SK-N-SH treated with all-trans-retinoic acid at 6 μM for 48 hours (cell line): ENCODE results near the gene RASL11B.

Source experiments
- ATAC-seq: fragments of 200-7000 bp; cut with Tn5 transposase; 3 replicates; pipeline ENCODE4 v1.9.1; 2020; ENCODE audit warnings: mild to moderate bottlenecking, moderate library complexity
- ARNTL ChIP-seq: fragments of 450-650 bp; formaldehyde crosslinking; IDR thresholded peaks from 2 replicates; pipeline ENCODE4 v1.5.0; 2020; ENCODE audit warnings: low read depth, mild to moderate bottlenecking, moderate library complexity, borderline replicate concordance
- BACH2 ChIP-seq: fragments of 250-450 bp; sonication (Bioruptor Pico); IDR thresholded peaks from 2 replicates; pipeline ENCODE4 v1.9.0; 2021; ENCODE audit warnings: mild to moderate bottlenecking, borderline replicate concordance
- CSDC2 ChIP-seq: fragments of 250-450 bp; sonication (Bioruptor Pico); IDR thresholded peaks from 2 replicates; pipeline ENCODE4 v1.5.0; 2020; ENCODE audit warnings: mild to moderate bottlenecking, moderate library complexity
- CSRNP3 ChIP-seq: fragments of 250-450 bp; sonication (Bioruptor Pico); IDR thresholded peaks from 2 replicates; pipeline ENCODE4 v1.5.1; 2021; ENCODE audit warnings: mild to moderate bottlenecking, moderate library complexity
- ESRRG ChIP-seq: fragments of 250-450 bp; sonication (Bioruptor Pico); IDR thresholded peaks from 2 replicates; pipeline ENCODE4 v1.6.1; 2021; ENCODE audit warnings: mild to moderate bottlenecking
- GLIS3 ChIP-seq: fragments of 250-450 bp; sonication (Bioruptor Pico); IDR thresholded peaks from 2 replicates; pipeline ENCODE4 v1.5.0; 2020; ENCODE audit warnings: mild to moderate bottlenecking, moderate library complexity
- ISL1 ChIP-seq: fragments of 250-450 bp; sonication (Bioruptor Pico); IDR thresholded peaks from 2 replicates; pipeline ENCODE4 v2.1.2; 2022; ENCODE audit warnings: mild to moderate bottlenecking, moderate library complexity
- POU6F1 ChIP-seq: fragments of 250-450 bp; sonication (Bioruptor Pico); IDR thresholded peaks from 2 replicates; pipeline ENCODE4 v1.8.0; 2021; ENCODE audit warnings: low read depth, mild to moderate bottlenecking, moderate library complexity, borderline replicate concordance
- PPARA ChIP-seq: fragments of 250-450 bp; sonication (Bioruptor Pico); IDR thresholded peaks from 2 replicates; pipeline ENCODE4 v1.5.0; 2020; ENCODE audit warnings: mild to moderate bottlenecking, borderline replicate concordance
- RARB ChIP-seq: fragments of 250-450 bp; sonication (Bioruptor Pico); IDR thresholded peaks from 2 replicates; pipeline ENCODE4 v1.8.0; 2021; ENCODE audit warnings: mild to moderate bottlenecking, moderate library complexity
- SNAI2 ChIP-seq: fragments of 250-450 bp; sonication (Bioruptor Pico); IDR thresholded peaks from 2 replicates; pipeline ENCODE4 v1.5.0; 2020; ENCODE audit warnings: mild to moderate bottlenecking, moderate library complexity
- TCF4 ChIP-seq: fragments of 250-450 bp; sonication (Bioruptor Pico); IDR thresholded peaks from 2 replicates; pipeline ENCODE4 v1.8.0; 2021; ENCODE audit warnings: mild to moderate bottlenecking, moderate library complexity, borderline replicate concordance
- TOX ChIP-seq: fragments of 250-450 bp; sonication (Bioruptor Pico); IDR thresholded peaks from 2 replicates; pipeline ENCODE4 v1.8.0; 2021; ENCODE audit warnings: mild to moderate bottlenecking, moderate library complexity, borderline replicate concordance
- TSHZ2 ChIP-seq: fragments of 250-450 bp; sonication (Bioruptor Pico); IDR thresholded peaks from 2 replicates; pipeline ENCODE4 v1.5.0; 2020; ENCODE audit warnings: mild to moderate bottlenecking, moderate library complexity
- ZC3H10 ChIP-seq: fragments of 250-450 bp; sonication (Bioruptor Pico); IDR thresholded peaks from 2 replicates; pipeline ENCODE4 v1.5.1; 2021; ENCODE audit warnings: mild to moderate bottlenecking, moderate library complexity
- ZFP3 ChIP-seq: fragments of 250-450 bp; sonication (Bioruptor Pico); IDR thresholded peaks from 2 replicates; pipeline ENCODE4 v1.5.0; 2020; ENCODE audit warnings: mild to moderate bottlenecking, moderate library complexity
- ZFP30 ChIP-seq: fragments of 450-650 bp; formaldehyde crosslinking; IDR thresholded peaks from 2 replicates; pipeline ENCODE4 v1.5.0; 2022; ENCODE audit warnings: mild to moderate bottlenecking, moderate library complexity
- ZNF565 ChIP-seq: fragments of 450-650 bp; formaldehyde crosslinking; conservative IDR thresholded peaks from 2 replicates; pipeline ENCODE4 v1.5.0; 2020; ENCODE audit warnings: low read depth, mild to moderate bottlenecking, moderate library complexity
- ZNF70 ChIP-seq: fragments of 450-650 bp; formaldehyde crosslinking; IDR thresholded peaks from 2 replicates; pipeline ENCODE4 v1.5.0; 2020; ENCODE audit warnings: mild to moderate bottlenecking, moderate library complexity
- ZNF8 ChIP-seq: fragments of 450-650 bp; formaldehyde crosslinking; IDR thresholded peaks from 2 replicates; pipeline ENCODE4 v1.5.0; 2020; ENCODE audit warnings: mild to moderate bottlenecking, moderate library complexity
- TF ChIP-seq, protein P1 (sequence below): fragments of 250-450 bp; sonication (Bioruptor Pico); IDR thresholded peaks from 2 replicates; pipeline ENCODE4 v1.8.0; 2020; ENCODE audit warnings: mild to moderate bottlenecking, moderate library complexity, borderline replicate concordance
- TF ChIP-seq, protein P2 (sequence below): fragments of 250-450 bp; sonication (Bioruptor Pico); IDR thresholded peaks from 2 replicates; pipeline ENCODE4 v1.5.1; 2020; ENCODE audit warnings: low read depth, mild to moderate bottlenecking, moderate library complexity

The RASL11B gene

DNA sequence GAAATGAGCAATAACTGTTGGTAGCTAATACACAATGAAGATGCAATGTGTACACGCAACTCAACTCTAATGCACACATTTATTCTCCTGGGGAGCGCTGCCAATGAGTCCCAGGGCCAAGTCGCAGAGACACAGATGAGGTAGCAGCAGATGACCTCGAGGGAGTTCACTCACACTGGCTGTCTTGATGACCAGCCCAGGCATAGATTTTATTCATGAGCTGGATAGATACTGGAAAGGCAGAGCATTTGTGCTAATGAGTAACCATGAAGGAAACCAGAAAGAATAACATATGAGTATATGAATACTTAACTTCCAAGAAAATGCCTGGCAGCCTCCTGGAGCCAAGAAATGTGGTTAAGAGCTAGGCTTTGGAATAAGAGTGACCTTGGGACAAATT, 42.3 kb downstream of the RASL11B start:
- ATAC-seq: no peak
- TF ChIP-seq TOX (CRISPR knock-in tag): no peak
- TF ChIP-seq ZC3H10 (CRISPR knock-in tag): no peak
- no peak for TF ChIP-seq BACH2
- no peak for TF ChIP-seq GLIS3 (CRISPR knock-in tag)
- TF ChIP-seq ZFP30 (CRISPR knock-in tag): no peak
- TF ChIP-seq ZNF565 (CRISPR knock-in tag): no peak
- TF ChIP-seq CSRNP3 (CRISPR knock-in tag): no peak
- TF ChIP-seq ESRRG: no peak
- TF ChIP-seq TSHZ2 (CRISPR knock-in tag): no peak
- TF ChIP-seq CSDC2 (CRISPR knock-in tag): no peak
- TF ChIP-seq ISL1 (CRISPR knock-in tag): no peak

DNA sequence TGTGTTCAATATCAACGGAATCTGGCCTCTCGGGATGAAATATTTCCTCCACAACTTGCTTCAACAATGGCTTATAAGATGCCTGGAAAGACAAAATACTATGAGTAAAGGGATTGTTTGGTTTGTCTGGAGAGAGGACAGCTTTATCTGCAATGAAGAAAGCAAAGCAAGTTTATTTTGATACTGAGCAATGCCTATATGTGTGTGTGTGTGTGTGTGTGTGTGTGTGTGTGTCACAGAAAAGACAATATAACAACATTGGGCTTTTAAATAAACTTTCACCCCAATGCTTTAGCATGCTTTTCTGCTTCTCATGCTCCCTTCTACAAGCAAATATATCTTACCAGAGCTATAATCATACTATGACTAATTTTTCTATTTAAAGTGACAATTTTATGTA, 45.4 kb downstream of the RASL11B start:
- TF ChIP-seq SNAI2 (CRISPR knock-in tag) (no peak), ZC3H10 (CRISPR knock-in tag) (no peak), ZFP30 (CRISPR knock-in tag) (no peak), CSDC2 (CRISPR knock-in tag) (no peak), ZFP3 (CRISPR knock-in tag) (no peak), ZNF70 (CRISPR knock-in tag) (no peak), TCF4 (CRISPR knock-in tag) (no peak), TOX (CRISPR knock-in tag) (no peak), ZNF8 (CRISPR knock-in tag) (no peak), ZNF565 (CRISPR knock-in tag) (no peak), RARB (CRISPR knock-in tag) (no peak), ARNTL (CRISPR knock-in tag) (no peak), PPARA (CRISPR knock-in tag) (no peak), BACH2 (no peak)
- TF ChIP-seq, protein P1, sequence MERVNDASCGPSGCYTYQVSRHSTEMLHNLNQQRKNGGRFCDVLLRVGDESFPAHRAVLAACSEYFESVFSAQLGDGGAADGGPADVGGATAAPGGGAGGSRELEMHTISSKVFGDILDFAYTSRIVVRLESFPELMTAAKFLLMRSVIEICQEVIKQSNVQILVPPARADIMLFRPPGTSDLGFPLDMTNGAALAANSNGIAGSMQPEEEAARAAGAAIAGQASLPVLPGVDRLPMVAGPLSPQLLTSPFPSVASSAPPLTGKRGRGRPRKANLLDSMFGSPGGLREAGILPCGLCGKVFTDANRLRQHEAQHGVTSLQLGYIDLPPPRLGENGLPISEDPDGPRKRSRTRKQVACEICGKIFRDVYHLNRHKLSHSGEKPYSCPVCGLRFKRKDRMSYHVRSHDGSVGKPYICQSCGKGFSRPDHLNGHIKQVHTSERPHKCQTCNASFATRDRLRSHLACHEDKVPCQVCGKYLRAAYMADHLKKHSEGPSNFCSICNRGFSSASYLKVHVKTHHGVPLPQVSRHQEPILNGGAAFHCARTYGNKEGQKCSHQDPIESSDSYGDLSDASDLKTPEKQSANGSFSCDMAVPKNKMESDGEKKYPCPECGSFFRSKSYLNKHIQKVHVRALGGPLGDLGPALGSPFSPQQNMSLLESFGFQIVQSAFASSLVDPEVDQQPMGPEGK (CRISPR knock-in tag): no peak
- TF ChIP-seq, protein P2, sequence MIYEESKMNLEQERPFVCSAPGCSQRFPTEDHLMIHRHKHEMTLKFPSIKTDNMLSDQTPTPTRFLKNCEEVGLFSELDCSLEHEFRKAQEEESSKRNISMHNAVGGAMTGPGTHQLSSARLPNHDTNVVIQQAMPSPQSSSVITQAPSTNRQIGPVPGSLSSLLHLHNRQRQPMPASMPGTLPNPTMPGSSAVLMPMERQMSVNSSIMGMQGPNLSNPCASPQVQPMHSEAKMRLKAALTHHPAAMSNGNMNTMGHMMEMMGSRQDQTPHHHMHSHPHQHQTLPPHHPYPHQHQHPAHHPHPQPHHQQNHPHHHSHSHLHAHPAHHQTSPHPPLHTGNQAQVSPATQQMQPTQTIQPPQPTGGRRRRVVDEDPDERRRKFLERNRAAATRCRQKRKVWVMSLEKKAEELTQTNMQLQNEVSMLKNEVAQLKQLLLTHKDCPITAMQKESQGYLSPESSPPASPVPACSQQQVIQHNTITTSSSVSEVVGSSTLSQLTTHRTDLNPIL: no peak
- ATAC-seq: no peak

DNA sequence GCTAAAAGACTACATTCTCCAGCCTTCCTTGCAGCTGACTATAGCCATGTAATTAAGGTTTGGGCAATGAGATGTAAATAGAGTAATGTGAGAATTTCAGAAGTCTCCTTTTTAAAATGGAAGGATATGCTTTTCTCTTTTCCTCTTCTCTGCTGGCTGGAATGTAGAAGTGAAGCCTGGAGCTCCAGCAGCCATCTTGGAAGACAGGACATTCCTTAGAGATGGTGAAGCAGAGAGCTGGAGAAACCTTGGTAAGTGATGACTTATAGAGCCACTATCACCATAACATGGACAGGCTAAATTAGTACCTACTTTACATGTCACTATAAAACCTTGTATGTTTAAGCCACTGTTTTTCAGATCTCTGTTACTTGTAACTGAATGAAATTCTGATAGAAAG, 48.0 kb downstream of the RASL11B start:
- TF ChIP-seq ESRRG (no peak), ZC3H10 (CRISPR knock-in tag) (no peak), TCF4 (CRISPR knock-in tag) (no peak), ZFP3 (CRISPR knock-in tag) (no peak), POU6F1 (no peak), PPARA (CRISPR knock-in tag) (no peak)
- TF ChIP-seq, protein P1 (CRISPR knock-in tag): no peak
- no peak for ATAC-seq
